ENCODE measurements around the gene FARS2.

- TF ChIP-seq, protein P1, sequence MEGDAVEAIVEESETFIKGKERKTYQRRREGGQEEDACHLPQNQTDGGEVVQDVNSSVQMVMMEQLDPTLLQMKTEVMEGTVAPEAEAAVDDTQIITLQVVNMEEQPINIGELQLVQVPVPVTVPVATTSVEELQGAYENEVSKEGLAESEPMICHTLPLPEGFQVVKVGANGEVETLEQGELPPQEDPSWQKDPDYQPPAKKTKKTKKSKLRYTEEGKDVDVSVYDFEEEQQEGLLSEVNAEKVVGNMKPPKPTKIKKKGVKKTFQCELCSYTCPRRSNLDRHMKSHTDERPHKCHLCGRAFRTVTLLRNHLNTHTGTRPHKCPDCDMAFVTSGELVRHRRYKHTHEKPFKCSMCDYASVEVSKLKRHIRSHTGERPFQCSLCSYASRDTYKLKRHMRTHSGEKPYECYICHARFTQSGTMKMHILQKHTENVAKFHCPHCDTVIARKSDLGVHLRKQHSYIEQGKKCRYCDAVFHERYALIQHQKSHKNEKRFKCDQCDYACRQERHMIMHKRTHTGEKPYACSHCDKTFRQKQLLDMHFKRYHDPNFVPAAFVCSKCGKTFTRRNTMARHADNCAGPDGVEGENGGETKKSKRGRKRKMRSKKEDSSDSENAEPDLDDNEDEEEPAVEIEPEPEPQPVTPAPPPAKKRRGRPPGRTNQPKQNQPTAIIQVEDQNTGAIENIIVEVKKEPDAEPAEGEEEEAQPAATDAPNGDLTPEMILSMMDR (IDR thresholded peaks at IDR 0.05), result no peak
- no peak for TF ChIP-seq POLR2A (IDR thresholded peaks at IDR 0.05)
Measured at GRCh38 chr6:5345324-5345723, 84.0 kb downstream of the FARS2 start.

Measured in transverse colon (tissue), 3 donors.